Left renal cortex interstitium (tissue), 4 donors: ENCODE data around the gene NRSN1. TPM values are rescaled to one million over a fixed set of nuclear protein-coding genes. Genes with fewer than 3 reads are reported as not detected.

Experiments used
- polyA plus RNA-seq, 4 donors: library from polyadenylated mRNA; unstranded; fragments of 120-200 nt; gene quantifications; one replicate each; pipeline ENCODE4 v1.2.1, GENCODE V29; 2013; ENCODE audit not compliant: insufficient read length in 4 of 4

Gene NRSN1
- polyA plus RNA-seq, 4 donors, result 0.48 to 1.5 (median 0.86) TPM

Other genes with a start within 250 kb of the NRSN1 start
- 100 to 1,000 TPM; 110 to 119 (median 112) TPM for gene DCDC2, start 231.8 kb downstream of the NRSN1 start, polyA plus RNA-seq